Midbrain (tissue), 1 donor: ENCODE data around the gene NACC1.

ENCODE experiments used
- DNase-seq: peaks from one replicate; lab custom pipeline; 2025; lab: John Stamatoyannopoulos, UW

Gene NACC1

GRCh38 chr19:13120817-13121216 lies 2.8 kb downstream of the NACC1 start:
- DNase-seq, result no peak

GRCh38 chr19:13121551-13122274 lies 3.6 kb downstream of the NACC1 start:
- DNase-seq, result no peak

GRCh38 chr19:13122275-13122878 lies 4.3 kb downstream of the NACC1 start:
- no peak for DNase-seq

GRCh38 chr19:13122980-13123957 lies 5.2 kb downstream of the NACC1 start:
- DNase-seq, result no peak

- no peak for DNase-seq
These were observed 9.0 kb downstream of the NACC1 start for GRCh38 chr19:13127051-13127450.

- DNase-seq, result no peak
These were observed 9.9 kb downstream of the NACC1 start for GRCh38 chr19:13127811-13128575.

- DNase-seq, result no peak
These were observed 10.5 kb downstream of the NACC1 start for GRCh38 chr19:13128583-13128982.

- DNase-seq, result no peak
These were observed 11.3 kb downstream of the NACC1 start for GRCh38 chr19:13129384-13129783.

- DNase-seq, result no peak
These were observed 12.9 kb downstream of the NACC1 start for GRCh38 chr19:13130886-13131490.

- no peak for DNase-seq
These were observed 14.6 kb downstream of the NACC1 start for GRCh38 chr19:13132471-13133180.

- DNase-seq, result peak; percentile 72
These were observed 15.3 kb downstream of the NACC1 start for GRCh38 chr19:13133241-13133870.

- DNase-seq, result no peak
These were observed 16.6 kb downstream of the NACC1 start for GRCh38 chr19:13134626-13135025.

- no peak for DNase-seq
These were observed 17.3 kb downstream of the NACC1 start for GRCh38 chr19:13135068-13136062.

- DNase-seq, result no peak
These were observed 19.3 kb downstream of the NACC1 start for GRCh38 chr19:13137290-13137794.

- DNase-seq, result no peak
These were observed 20.3 kb downstream of the NACC1 start for GRCh38 chr19:13138171-13138915.

- no peak for DNase-seq
These were observed 20.8 kb downstream of the NACC1 start for GRCh38 chr19:13138916-13139198.

GRCh38 chr19:13139633-13140311 lies 21.7 kb downstream of the NACC1 start:
- no peak for DNase-seq
